K562 (cell line): ENCODE results near the gene MYB. TPM values are rescaled to one million over a fixed set of nuclear protein-coding genes. Genes with fewer than 3 reads are reported as not detected.

Source experiments
- BACH1 ChIP-seq: fragments of 200-800 bp; sonication (Bioruptor generic); IDR thresholded peaks from 2 replicates; pipeline ENCODE4 v1.6.1; 2016; ENCODE audit warnings: missing genetic modification characterization, missing compliant biosample characterization
- CBFB ChIP-seq: sonication (generic); formaldehyde crosslinking; IDR thresholded peaks from 2 replicates; pipeline ENCODE4 v1.4.0; 2020; ENCODE audit warnings: mild to moderate bottlenecking, missing genetic modification reagents
- DDX20 ChIP-seq: fragments of 450-650 bp; IDR thresholded peaks from 2 replicates; pipeline ENCODE4 v1.6.1; 2016; ENCODE audit warnings: missing genetic modification characterization, low read depth, mild to moderate bottlenecking, missing compliant biosample characterization, moderate library complexity
- FOXM1 ChIP-seq, 2 experiments: fragments of 450-650 bp in 1 of 2; sonication (generic) in 1 of 2; formaldehyde crosslinking in 1 of 2; IDR thresholded peaks; 2 replicates each; pipeline versions ENCODE4 v1.6.1 to v1.9.0; 2017 to 2022; ENCODE audit warnings: low read depth in 2 of 2, mild to moderate bottlenecking in 2 of 2, missing genetic modification reagents in 1 of 2, moderate library complexity in 1 of 2
- MTF1 ChIP-seq: fragments of 250-450 bp; sonication (Bioruptor Pico); IDR thresholded peaks from 2 replicates; pipeline ENCODE4 v1.9.0; 2021; ENCODE audit warnings: moderate library complexity, mild to moderate bottlenecking, inconsistent platforms, borderline replicate concordance
- PHB2 ChIP-seq: fragments of 450-650 bp; IDR thresholded peaks from 2 replicates; pipeline ENCODE4 v1.6.1; 2017; ENCODE audit warnings: low read depth
- YY1 ChIP-seq, 3 experiments: IDR thresholded peaks; 2 replicates each; pipeline ENCODE4 v1.6.1; 2011; ENCODE audit warnings: low read length in 2 of 3, mild to moderate bottlenecking in 2 of 3, moderate library complexity in 2 of 3, borderline replicate concordance in 1 of 3, control low read depth in 1 of 3, low read depth in 1 of 3; ENCODE audit not compliant: insufficient read depth in 3 of 3, insufficient replicate concordance in 2 of 3, control insufficient read depth in 1 of 3, insufficient read length in 1 of 3; ENCODE audit errors: extremely low read depth in 1 of 3
- polyA plus RNA-seq, 8 experiments: library from polyadenylated mRNA; depleted of rRNA in 4 of 8; stranded (reverse) in 5 of 8; unstranded in 3 of 8; fragments of >200 nt; fragmentation: Nextera tagmentation in 2 of 8; fragmentation: Illumina TruSeq in 1 of 8; extraction: Ambion mirVana in 2 of 8; extraction: Trizol in 1 of 8; gene quantifications; 2 replicates each; pipeline versions ENCODE4 v1.2.1 to v1.2.3, GENCODE V29; 2011 to 2014; ENCODE audit warnings: inconsistent platforms in 1 of 8, missing spikeins in 1 of 8
- total RNA-seq, 7 experiments: library from RNA; depleted of rRNA in 6 of 7; stranded (reverse); fragments of >200 nt in 6 of 7; fragmentation: Illumina TruSeq in 2 of 7; extraction: Trizol in 2 of 7; gene quantifications; 2 replicates each; pipeline versions ENCODE4 v1.2.1 to v1.2.3, GENCODE V29; 2011 to 2021; ENCODE audit warnings: low replicate concordance in 1 of 7
- TF ChIP-seq, protein P1 (sequence below): fragments of 450-650 bp; formaldehyde crosslinking; IDR thresholded peaks from 2 replicates; pipeline ENCODE4 v1.4.0; 2022; ENCODE audit warnings: mild to moderate bottlenecking, moderate library complexity
- TF ChIP-seq, protein P2 (sequence below): sonication (generic); formaldehyde crosslinking; IDR thresholded peaks from 2 replicates; pipeline ENCODE4 v1.8.1; 2022; ENCODE audit warnings: missing genetic modification reagents
- TF ChIP-seq, protein P3 (sequence below): fragments of 200-600 bp; sonication (generic); IDR thresholded peaks from one replicate; pipeline ENCODE4 v1.6.1; 2012; ENCODE audit warnings: mild to moderate bottlenecking, low read depth, low read length, inconsistent platforms

The MYB gene
- total and polyA plus RNA-seq, 9 of the 15 experiments (the other 6 are each of a cell fraction or from before 2014, with no cell fraction given): 35.8 to 218 (median 140) TPM

DNA sequence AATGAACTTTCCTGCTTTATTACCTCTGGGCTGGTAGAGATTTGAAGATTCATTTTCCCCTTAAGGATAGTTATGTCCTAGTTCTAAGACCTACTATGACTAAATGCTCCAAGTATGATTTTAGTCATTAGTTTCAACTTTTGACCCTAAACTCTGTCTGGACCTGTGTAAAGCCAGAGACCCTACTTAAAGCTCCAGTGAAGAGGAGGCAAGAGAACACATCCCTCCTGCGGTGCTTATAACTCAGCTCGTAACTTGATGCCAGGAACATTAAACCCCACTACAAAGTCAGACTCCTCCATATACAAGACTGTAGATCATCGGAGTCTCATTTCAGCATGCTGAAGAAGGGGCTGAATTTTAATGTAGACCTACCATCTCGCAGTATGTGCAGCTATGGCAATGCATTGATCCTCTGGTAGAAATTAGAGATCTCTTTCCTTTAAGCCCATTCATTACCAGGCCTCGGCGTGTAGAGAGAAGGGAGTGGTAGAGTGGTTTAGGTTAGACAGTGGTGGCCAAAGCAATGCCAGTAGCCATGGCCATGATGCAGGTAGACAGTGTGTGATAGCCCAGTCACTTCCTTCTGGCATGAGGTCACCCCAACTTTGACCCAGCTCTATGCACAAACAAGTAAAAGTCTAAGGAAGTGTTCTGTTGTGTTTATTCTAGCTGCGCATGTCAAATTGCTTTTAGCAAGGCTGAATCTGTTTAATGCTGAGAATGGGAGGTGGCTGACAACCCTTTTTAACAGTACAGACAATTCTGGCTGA, 34.8 kb upstream of the MYB start (continued):
- TF ChIP-seq, protein P1, sequence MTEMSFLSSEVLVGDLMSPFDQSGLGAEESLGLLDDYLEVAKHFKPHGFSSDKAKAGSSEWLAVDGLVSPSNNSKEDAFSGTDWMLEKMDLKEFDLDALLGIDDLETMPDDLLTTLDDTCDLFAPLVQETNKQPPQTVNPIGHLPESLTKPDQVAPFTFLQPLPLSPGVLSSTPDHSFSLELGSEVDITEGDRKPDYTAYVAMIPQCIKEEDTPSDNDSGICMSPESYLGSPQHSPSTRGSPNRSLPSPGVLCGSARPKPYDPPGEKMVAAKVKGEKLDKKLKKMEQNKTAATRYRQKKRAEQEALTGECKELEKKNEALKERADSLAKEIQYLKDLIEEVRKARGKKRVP (CRISPR knock-in tag): no peak
- TF ChIP-seq, protein P2, sequence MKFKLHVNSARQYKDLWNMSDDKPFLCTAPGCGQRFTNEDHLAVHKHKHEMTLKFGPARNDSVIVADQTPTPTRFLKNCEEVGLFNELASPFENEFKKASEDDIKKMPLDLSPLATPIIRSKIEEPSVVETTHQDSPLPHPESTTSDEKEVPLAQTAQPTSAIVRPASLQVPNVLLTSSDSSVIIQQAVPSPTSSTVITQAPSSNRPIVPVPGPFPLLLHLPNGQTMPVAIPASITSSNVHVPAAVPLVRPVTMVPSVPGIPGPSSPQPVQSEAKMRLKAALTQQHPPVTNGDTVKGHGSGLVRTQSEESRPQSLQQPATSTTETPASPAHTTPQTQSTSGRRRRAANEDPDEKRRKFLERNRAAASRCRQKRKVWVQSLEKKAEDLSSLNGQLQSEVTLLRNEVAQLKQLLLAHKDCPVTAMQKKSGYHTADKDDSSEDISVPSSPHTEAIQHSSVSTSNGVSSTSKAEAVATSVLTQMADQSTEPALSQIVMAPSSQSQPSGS (CRISPR knock-in tag): no peak
- no peak for TF ChIP-seq YY1 (IDR thresholded peaks at IDR 0.05; ENCODE audit: borderline replicate concordance in 1 of 3, control insufficient read depth in 1 of 3, extremely low read depth in 1 of 3, insufficient read depth in 3 of 3, insufficient read length in 1 of 3, insufficient replicate concordance in 2 of 3, low read depth in 1 of 3, low read length in 2 of 3)
- no peak for TF ChIP-seq MTF1
- no peak for TF ChIP-seq FOXM1 (IDR thresholded peaks at IDR 0.05; ENCODE audit: low read depth)
- no peak for TF ChIP-seq FOXM1 (CRISPR knock-in tag; IDR thresholded peaks at IDR 0.05; ENCODE audit: low read depth)
- TF ChIP-seq CBFB (CRISPR knock-in tag): no peak
- TF ChIP-seq DDX20 (tag): no peak
- no peak for TF ChIP-seq PHB2
- TF ChIP-seq, protein P3, sequence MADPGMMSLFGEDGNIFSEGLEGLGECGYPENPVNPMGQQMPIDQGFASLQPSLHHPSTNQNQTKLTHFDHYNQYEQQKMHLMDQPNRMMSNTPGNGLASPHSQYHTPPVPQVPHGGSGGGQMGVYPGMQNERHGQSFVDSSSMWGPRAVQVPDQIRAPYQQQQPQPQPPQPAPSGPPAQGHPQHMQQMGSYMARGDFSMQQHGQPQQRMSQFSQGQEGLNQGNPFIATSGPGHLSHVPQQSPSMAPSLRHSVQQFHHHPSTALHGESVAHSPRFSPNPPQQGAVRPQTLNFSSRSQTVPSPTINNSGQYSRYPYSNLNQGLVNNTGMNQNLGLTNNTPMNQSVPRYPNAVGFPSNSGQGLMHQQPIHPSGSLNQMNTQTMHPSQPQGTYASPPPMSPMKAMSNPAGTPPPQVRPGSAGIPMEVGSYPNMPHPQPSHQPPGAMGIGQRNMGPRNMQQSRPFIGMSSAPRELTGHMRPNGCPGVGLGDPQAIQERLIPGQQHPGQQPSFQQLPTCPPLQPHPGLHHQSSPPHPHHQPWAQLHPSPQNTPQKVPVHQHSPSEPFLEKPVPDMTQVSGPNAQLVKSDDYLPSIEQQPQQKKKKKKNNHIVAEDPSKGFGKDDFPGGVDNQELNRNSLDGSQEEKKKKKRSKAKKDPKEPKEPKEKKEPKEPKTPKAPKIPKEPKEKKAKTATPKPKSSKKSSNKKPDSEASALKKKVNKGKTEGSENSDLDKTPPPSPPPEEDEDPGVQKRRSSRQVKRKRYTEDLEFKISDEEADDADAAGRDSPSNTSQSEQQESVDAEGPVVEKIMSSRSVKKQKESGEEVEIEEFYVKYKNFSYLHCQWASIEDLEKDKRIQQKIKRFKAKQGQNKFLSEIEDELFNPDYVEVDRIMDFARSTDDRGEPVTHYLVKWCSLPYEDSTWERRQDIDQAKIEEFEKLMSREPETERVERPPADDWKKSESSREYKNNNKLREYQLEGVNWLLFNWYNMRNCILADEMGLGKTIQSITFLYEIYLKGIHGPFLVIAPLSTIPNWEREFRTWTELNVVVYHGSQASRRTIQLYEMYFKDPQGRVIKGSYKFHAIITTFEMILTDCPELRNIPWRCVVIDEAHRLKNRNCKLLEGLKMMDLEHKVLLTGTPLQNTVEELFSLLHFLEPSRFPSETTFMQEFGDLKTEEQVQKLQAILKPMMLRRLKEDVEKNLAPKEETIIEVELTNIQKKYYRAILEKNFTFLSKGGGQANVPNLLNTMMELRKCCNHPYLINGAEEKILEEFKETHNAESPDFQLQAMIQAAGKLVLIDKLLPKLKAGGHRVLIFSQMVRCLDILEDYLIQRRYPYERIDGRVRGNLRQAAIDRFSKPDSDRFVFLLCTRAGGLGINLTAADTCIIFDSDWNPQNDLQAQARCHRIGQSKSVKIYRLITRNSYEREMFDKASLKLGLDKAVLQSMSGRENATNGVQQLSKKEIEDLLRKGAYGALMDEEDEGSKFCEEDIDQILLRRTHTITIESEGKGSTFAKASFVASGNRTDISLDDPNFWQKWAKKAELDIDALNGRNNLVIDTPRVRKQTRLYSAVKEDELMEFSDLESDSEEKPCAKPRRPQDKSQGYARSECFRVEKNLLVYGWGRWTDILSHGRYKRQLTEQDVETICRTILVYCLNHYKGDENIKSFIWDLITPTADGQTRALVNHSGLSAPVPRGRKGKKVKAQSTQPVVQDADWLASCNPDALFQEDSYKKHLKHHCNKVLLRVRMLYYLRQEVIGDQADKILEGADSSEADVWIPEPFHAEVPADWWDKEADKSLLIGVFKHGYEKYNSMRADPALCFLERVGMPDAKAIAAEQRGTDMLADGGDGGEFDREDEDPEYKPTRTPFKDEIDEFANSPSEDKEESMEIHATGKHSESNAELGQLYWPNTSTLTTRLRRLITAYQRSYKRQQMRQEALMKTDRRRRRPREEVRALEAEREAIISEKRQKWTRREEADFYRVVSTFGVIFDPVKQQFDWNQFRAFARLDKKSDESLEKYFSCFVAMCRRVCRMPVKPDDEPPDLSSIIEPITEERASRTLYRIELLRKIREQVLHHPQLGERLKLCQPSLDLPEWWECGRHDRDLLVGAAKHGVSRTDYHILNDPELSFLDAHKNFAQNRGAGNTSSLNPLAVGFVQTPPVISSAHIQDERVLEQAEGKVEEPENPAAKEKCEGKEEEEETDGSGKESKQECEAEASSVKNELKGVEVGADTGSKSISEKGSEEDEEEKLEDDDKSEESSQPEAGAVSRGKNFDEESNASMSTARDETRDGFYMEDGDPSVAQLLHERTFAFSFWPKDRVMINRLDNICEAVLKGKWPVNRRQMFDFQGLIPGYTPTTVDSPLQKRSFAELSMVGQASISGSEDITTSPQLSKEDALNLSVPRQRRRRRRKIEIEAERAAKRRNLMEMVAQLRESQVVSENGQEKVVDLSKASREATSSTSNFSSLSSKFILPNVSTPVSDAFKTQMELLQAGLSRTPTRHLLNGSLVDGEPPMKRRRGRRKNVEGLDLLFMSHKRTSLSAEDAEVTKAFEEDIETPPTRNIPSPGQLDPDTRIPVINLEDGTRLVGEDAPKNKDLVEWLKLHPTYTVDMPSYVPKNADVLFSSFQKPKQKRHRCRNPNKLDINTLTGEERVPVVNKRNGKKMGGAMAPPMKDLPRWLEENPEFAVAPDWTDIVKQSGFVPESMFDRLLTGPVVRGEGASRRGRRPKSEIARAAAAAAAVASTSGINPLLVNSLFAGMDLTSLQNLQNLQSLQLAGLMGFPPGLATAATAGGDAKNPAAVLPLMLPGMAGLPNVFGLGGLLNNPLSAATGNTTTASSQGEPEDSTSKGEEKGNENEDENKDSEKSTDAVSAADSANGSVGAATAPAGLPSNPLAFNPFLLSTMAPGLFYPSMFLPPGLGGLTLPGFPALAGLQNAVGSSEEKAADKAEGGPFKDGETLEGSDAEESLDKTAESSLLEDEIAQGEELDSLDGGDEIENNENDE: no peak
- peak; percentile 8; the same call in 1 of the 2 replicates for TF ChIP-seq BACH1 (tag)
